ENCODE measurements around the gene ARID5B.

The ARID5B gene

GRCh38 chr10:62095181-62096122, 194.0 kb downstream of the ARID5B start:
- FAIRE-seq, result no peak
- DNase-seq (ENCODE audit: low spot score), result peak; percentile 72

GRCh38 chr10:62096256-62096933, 194.9 kb downstream of the ARID5B start:
- FAIRE-seq (no peak), DNase-seq (ENCODE audit: low spot score) (no peak)

GRCh38 chr10:62098278-62099121, 197.0 kb downstream of the ARID5B start:
- FAIRE-seq (no peak), DNase-seq (ENCODE audit: low spot score) (no peak)

GRCh38 chr10:62099299-62099698, 197.8 kb downstream of the ARID5B start:
- no peak for DNase-seq (ENCODE audit: low spot score)
- no peak for FAIRE-seq

- FAIRE-seq (no peak), DNase-seq (ENCODE audit: low spot score) (no peak)
Observed at GRCh38 chr10:62103857-62104256, 202.4 kb downstream of the ARID5B start.

- FAIRE-seq (no peak), DNase-seq (ENCODE audit: low spot score) (no peak)
Observed at GRCh38 chr10:62106929-62107519, 205.5 kb downstream of the ARID5B start.

GRCh38 chr10:62108759-62109586, 207.5 kb downstream of the ARID5B start:
- DNase-seq (ENCODE audit: low spot score) (no peak), FAIRE-seq (no peak)

- no peak for DNase-seq (ENCODE audit: low spot score)
- FAIRE-seq, result no peak
Observed at GRCh38 chr10:62109587-62110293, 208.2 kb downstream of the ARID5B start.

GRCh38 chr10:62112300-62112699, 210.8 kb downstream of the ARID5B start:
- no peak for FAIRE-seq
- no peak for DNase-seq (ENCODE audit: low spot score)

- FAIRE-seq (no peak), DNase-seq (ENCODE audit: low spot score) (no peak)
Observed at GRCh38 chr10:62112963-62113362, 211.5 kb downstream of the ARID5B start.

- DNase-seq (ENCODE audit: low spot score), result no peak
- no peak for FAIRE-seq
Observed at GRCh38 chr10:62113680-62114079, 212.2 kb downstream of the ARID5B start.

- FAIRE-seq (no peak), DNase-seq (ENCODE audit: low spot score) (no peak)
Observed at GRCh38 chr10:62115321-62115720, 213.8 kb downstream of the ARID5B start.

- FAIRE-seq (no peak), DNase-seq (ENCODE audit: low spot score) (no peak)
Observed at GRCh38 chr10:62115842-62116241, 214.3 kb downstream of the ARID5B start.

GRCh38 chr10:62116896-62117295, 215.4 kb downstream of the ARID5B start:
- FAIRE-seq (no peak), DNase-seq (ENCODE audit: low spot score) (no peak)

GRCh38 chr10:62121187-62121530, 219.7 kb downstream of the ARID5B start:
- FAIRE-seq (no peak), DNase-seq (ENCODE audit: low spot score) (no peak)

GRCh38 chr10:62127975-62128374, 226.5 kb downstream of the ARID5B start:
- FAIRE-seq, result no peak
- DNase-seq (ENCODE audit: low spot score), result no peak

GRCh38 chr10:62130948-62131347, 229.4 kb downstream of the ARID5B start:
- FAIRE-seq, result no peak

GRCh38 chr10:62131724-62132123, 230.2 kb downstream of the ARID5B start:
- FAIRE-seq (no peak), DNase-seq (ENCODE audit: low spot score) (no peak)

More at GRCh38 chr10:62130948-62131347, 229.4 kb downstream of the ARID5B start:
- no peak for DNase-seq (ENCODE audit: low spot score)

GRCh38 chr10:62133618-62134017, 232.1 kb downstream of the ARID5B start:
- no peak for FAIRE-seq
- no peak for DNase-seq (ENCODE audit: low spot score)

- FAIRE-seq, result no peak
- DNase-seq (ENCODE audit: low spot score), result no peak
Observed at GRCh38 chr10:62136931-62137330, 235.4 kb downstream of the ARID5B start.

All from urothelium cell line (cell line).